ENCODE results near the gene MBOAT1. TPM values are rescaled to one million over a fixed set of nuclear protein-coding genes. Genes with fewer than 3 reads are reported as not detected.

The MBOAT1 gene
- total and polyA plus RNA-seq, 2 experiments from 2014 or later: 0.74 to 10.4 TPM

GRCh38 chr6:20217891-20218290, 5.6 kb upstream of the MBOAT1 start:
- no peak for DNase-seq (ENCODE audit: low spot score)
- Histone ChIP-seq H3K4me3 (no peak overlapping the region), H3K79me2 (no peaks in the 10 kb centered on the region), H3K27ac (no peak overlapping the region), H3K9me2 (replicated peaks; ENCODE audit: insufficient read depth) (no peaks in the 10 kb centered on the region), H3K9me3 (ENCODE audit: low read depth) (no peaks in the 10 kb centered on the region), H3K4me1 (ENCODE audit: insufficient read depth) (peaks cover 9% of the 10 kb centered on the region), H3K27me3 (no peaks in the 10 kb centered on the region), H3K36me3 (replicated peaks; ENCODE audit: insufficient read depth, low read depth) (no peaks in the 10 kb centered on the region), H3K4me2 (no peak overlapping the region), H2AFZ (no peak overlapping the region), H4K20me1 (ENCODE audit: insufficient read depth, poor library complexity, severe bottlenecking) (no peaks in the 10 kb centered on the region)
- TF ChIP-seq CTCF (IDR thresholded peaks at IDR 0.05; ENCODE audit: poor library complexity) (no peak), EZH2phosphoT487 (IDR thresholded peaks at IDR 0.05; ENCODE audit: low read depth, severe bottlenecking, unreplicated experiment) (no peak), EZH2 (IDR thresholded peaks at IDR 0.05; ENCODE audit: borderline replicate concordance) (no peak)
- WGBS (ENCODE audit: low lambda C conversion rate, missing lambda C conversion rate): 100% methylated on average over 2 of the region's 2 CpGs

- TF ChIP-seq EZH2phosphoT487 (IDR thresholded peaks at IDR 0.05; ENCODE audit: low read depth, severe bottlenecking, unreplicated experiment) (no peak), CTCF (IDR thresholded peaks at IDR 0.05; ENCODE audit: poor library complexity) (no peak), EZH2 (IDR thresholded peaks at IDR 0.05; ENCODE audit: borderline replicate concordance) (no peak)
- peaks cover 10% of the 10 kb centered on the region for H3K4me1 ChIP-seq (ENCODE audit: insufficient read depth)
- no peaks in the 10 kb centered on the region for H3K9me3 ChIP-seq (ENCODE audit: low read depth)
- no peak overlapping the region for H3K27ac ChIP-seq
- WGBS (ENCODE audit: low lambda C conversion rate, missing lambda C conversion rate): 83% methylated on average over 5 of the region's 5 CpGs
- H3K36me3 ChIP-seq (replicated peaks; ENCODE audit: insufficient read depth, low read depth): no peaks in the 10 kb centered on the region
- H2AFZ ChIP-seq: no peak overlapping the region
- H3K79me2 ChIP-seq: no peaks in the 10 kb centered on the region
- H3K9me2 ChIP-seq (replicated peaks; ENCODE audit: insufficient read depth): no peaks in the 10 kb centered on the region
- no peaks in the 10 kb centered on the region for H3K27me3 ChIP-seq
- H3K4me2 ChIP-seq: no peak overlapping the region
- DNase-seq (ENCODE audit: low spot score): no peak
- no peak overlapping the region for H3K4me3 ChIP-seq
- H4K20me1 ChIP-seq (ENCODE audit: insufficient read depth, poor library complexity, severe bottlenecking): no peaks in the 10 kb centered on the region
Measured at GRCh38 chr6:20217324-20217855, 5.1 kb upstream of the MBOAT1 start.

DNA sequence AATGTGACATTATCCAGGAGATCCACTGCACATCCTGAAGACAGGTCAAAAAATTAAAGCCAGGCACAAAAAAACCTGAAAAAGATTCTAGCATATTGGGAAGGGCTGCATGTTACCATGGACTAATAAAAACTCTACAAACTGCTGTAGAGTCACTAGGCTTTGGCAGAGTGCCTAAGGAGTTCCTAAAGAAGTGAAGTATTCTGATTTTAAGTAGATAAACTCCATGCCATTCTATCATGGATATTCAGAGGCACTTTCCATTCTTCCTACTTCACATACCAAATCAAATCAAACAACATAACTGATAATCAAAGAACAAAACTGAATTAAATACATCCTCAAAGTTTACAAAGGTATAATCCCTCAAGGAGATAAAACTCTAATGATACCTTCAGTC, 3.0 kb upstream of the MBOAT1 start:
- no peak for DNase-seq (ENCODE audit: low spot score)
- Histone ChIP-seq H3K79me2 (no peaks in the 10 kb centered on the region), H3K36me3 (replicated peaks; ENCODE audit: insufficient read depth, low read depth) (no peaks in the 10 kb centered on the region), H4K20me1 (ENCODE audit: insufficient read depth, poor library complexity, severe bottlenecking) (no peaks in the 10 kb centered on the region), H3K27ac (no peak overlapping the region), H3K4me1 (ENCODE audit: insufficient read depth) (peaks cover 17% of the 10 kb centered on the region), H3K4me2 (no peak overlapping the region), H3K9me2 (replicated peaks; ENCODE audit: insufficient read depth) (no peaks in the 10 kb centered on the region), H3K9me3 (ENCODE audit: low read depth) (no peaks in the 10 kb centered on the region), H3K4me3 (no peak overlapping the region), H2AFZ (no peak overlapping the region), H3K27me3 (no peaks in the 10 kb centered on the region)
- no peak for TF ChIP-seq CTCF (IDR thresholded peaks at IDR 0.05; ENCODE audit: poor library complexity)
- TF ChIP-seq EZH2 (IDR thresholded peaks at IDR 0.05; ENCODE audit: borderline replicate concordance): no peak
- TF ChIP-seq EZH2phosphoT487 (IDR thresholded peaks at IDR 0.05; ENCODE audit: low read depth, severe bottlenecking, unreplicated experiment): no peak

All from hepatocyte (in vitro differentiated cells).